TTC549 (cell line): ENCODE data around the gene PSD.

Source experiments
- FAIRE-seq: peaks from 2 replicates; lab custom pipeline; 2012; peaks lifted over from hg19 to GRCh38; lab: Jason Lieb, UNC

The PSD gene

GRCh38 chr10:102384606-102385429 is 33.8 kb downstream of the PSD start:
- no peak for FAIRE-seq

- no peak for FAIRE-seq
These were observed 34.5 kb downstream of the PSD start for GRCh38 chr10:102384053-102384452.

- no peak for FAIRE-seq
These were observed 35.7 kb downstream of the PSD start for GRCh38 chr10:102382871-102383270.

- FAIRE-seq = no peak
These were observed 36.6 kb downstream of the PSD start for GRCh38 chr10:102381983-102382382.

- FAIRE-seq = no peak
These were observed 39.2 kb downstream of the PSD start for GRCh38 chr10:102379383-102379782.

GRCh38 chr10:102376901-102377300 is 41.7 kb downstream of the PSD start:
- no peak for FAIRE-seq

- FAIRE-seq = no peak
These were observed 42.7 kb downstream of the PSD start for GRCh38 chr10:102375867-102376266.

- no peak for FAIRE-seq
These were observed 43.3 kb downstream of the PSD start for GRCh38 chr10:102375250-102375649.

- FAIRE-seq = no peak
These were observed 47.3 kb downstream of the PSD start for GRCh38 chr10:102371295-102371694.

- no peak for FAIRE-seq
These were observed 50.5 kb downstream of the PSD start for GRCh38 chr10:102368077-102368476.

- FAIRE-seq = no peak
These were observed 51.1 kb downstream of the PSD start for GRCh38 chr10:102367441-102367840.

GRCh38 chr10:102358712-102359382 is 59.7 kb downstream of the PSD start:
- no peak for FAIRE-seq

GRCh38 chr10:102354451-102354850 is 64.1 kb downstream of the PSD start:
- no peak for FAIRE-seq
